ENCODE data around the gene LIMA1.
A peak's percentile ranks its signal among the peaks of the same experiment; 100 is the strongest.

DNA sequence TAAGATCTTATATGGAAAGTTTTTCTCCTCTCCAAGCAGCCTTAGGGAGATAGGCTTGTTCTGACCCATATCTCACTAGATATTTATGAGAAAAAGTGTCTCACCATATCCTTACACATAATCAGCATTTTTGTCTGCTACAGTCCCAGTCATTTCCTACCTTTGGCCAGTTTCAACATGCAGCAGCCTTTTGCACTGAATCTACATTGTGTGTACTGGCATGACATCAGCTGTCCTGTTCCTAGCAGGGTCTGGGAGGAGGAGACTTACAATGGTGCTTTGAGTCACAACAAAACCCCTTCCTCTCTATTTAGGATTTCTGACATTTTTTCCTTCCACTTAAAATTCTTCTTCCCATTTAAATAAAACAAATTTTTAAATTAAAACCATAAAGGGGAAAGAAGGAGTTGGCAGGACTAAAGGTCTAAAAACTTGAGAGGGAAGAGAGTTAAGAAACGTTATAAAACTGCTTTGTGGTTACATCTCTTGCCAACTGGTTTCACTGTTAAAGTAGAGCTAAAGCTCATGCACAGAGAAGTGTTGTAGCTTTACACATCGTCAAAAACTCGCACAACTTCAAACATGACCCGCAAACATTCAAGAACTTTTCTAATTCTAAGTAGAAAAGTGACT is 62.8 kb downstream of the LIMA1 start:
- TF ChIP-seq NFE2L2 (IDR thresholded peaks at IDR 0.05; ENCODE audit: low read depth, low read length), result no peak
- TF ChIP-seq SMC3 (IDR thresholded peaks at IDR 0.05; ENCODE audit: low read depth, low read length), result no peak
- no peak for TF ChIP-seq POLR2A (IDR thresholded peaks at IDR 0.05; ENCODE audit: low read depth, low read length)
- TF ChIP-seq, protein P1, sequence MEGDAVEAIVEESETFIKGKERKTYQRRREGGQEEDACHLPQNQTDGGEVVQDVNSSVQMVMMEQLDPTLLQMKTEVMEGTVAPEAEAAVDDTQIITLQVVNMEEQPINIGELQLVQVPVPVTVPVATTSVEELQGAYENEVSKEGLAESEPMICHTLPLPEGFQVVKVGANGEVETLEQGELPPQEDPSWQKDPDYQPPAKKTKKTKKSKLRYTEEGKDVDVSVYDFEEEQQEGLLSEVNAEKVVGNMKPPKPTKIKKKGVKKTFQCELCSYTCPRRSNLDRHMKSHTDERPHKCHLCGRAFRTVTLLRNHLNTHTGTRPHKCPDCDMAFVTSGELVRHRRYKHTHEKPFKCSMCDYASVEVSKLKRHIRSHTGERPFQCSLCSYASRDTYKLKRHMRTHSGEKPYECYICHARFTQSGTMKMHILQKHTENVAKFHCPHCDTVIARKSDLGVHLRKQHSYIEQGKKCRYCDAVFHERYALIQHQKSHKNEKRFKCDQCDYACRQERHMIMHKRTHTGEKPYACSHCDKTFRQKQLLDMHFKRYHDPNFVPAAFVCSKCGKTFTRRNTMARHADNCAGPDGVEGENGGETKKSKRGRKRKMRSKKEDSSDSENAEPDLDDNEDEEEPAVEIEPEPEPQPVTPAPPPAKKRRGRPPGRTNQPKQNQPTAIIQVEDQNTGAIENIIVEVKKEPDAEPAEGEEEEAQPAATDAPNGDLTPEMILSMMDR (conservative IDR thresholded peaks at IDR 0.05; ENCODE audit: low read depth, low read length), result no peak
- peak; percentile 54; the same call in 1 of the 2 replicates for TF ChIP-seq CEBPB (IDR thresholded peaks at IDR 0.05; ENCODE audit: low read depth, low read length)
- no peak for TF ChIP-seq MAZ (IDR thresholded peaks at IDR 0.05; ENCODE audit: borderline replicate concordance, low read depth, low read length)
- 0 out of 2 replicates have a peak, but pooled peaks have one; percentile 12 for TF ChIP-seq RAD21 (IDR thresholded peaks at IDR 0.05; ENCODE audit: low read length)
- no peak for TF ChIP-seq USF2 (IDR thresholded peaks at IDR 0.05; ENCODE audit: low read depth, low read length)
- TF ChIP-seq CHD1 (IDR thresholded peaks at IDR 0.05; ENCODE audit: low read depth, low read length), result no peak
- TF ChIP-seq, protein P2, sequence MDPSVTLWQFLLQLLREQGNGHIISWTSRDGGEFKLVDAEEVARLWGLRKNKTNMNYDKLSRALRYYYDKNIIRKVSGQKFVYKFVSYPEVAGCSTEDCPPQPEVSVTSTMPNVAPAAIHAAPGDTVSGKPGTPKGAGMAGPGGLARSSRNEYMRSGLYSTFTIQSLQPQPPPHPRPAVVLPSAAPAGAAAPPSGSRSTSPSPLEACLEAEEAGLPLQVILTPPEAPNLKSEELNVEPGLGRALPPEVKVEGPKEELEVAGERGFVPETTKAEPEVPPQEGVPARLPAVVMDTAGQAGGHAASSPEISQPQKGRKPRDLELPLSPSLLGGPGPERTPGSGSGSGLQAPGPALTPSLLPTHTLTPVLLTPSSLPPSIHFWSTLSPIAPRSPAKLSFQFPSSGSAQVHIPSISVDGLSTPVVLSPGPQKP (IDR thresholded peaks at IDR 0.05; ENCODE audit: borderline replicate concordance, low read depth, low read length), result no peak
- no peak for TF ChIP-seq MXI1 (IDR thresholded peaks at IDR 0.05; ENCODE audit: borderline replicate concordance, low read depth, low read length)
- peak; percentile 65 for TF ChIP-seq MAFK (IDR thresholded peaks at IDR 0.05; ENCODE audit: low read depth, low read length)
- TF ChIP-seq RCOR1 (IDR thresholded peaks at IDR 0.05; ENCODE audit: insufficient replicate concordance, low read length), result no peak
- no peak for TF ChIP-seq RFX5 (IDR thresholded peaks at IDR 0.05; ENCODE audit: low read depth, low read length)

Data from IMR-90 (cell line).